ENCODE data around the gene CWF19L1. TPM values are rescaled to one million over a fixed set of nuclear protein-coding genes. Genes with fewer than 3 reads are reported as not detected.

CWF19L1 gene
- total RNA-seq, 2 experiments from 2014 or later, result 47.8 to 51.0 TPM

DNA sequence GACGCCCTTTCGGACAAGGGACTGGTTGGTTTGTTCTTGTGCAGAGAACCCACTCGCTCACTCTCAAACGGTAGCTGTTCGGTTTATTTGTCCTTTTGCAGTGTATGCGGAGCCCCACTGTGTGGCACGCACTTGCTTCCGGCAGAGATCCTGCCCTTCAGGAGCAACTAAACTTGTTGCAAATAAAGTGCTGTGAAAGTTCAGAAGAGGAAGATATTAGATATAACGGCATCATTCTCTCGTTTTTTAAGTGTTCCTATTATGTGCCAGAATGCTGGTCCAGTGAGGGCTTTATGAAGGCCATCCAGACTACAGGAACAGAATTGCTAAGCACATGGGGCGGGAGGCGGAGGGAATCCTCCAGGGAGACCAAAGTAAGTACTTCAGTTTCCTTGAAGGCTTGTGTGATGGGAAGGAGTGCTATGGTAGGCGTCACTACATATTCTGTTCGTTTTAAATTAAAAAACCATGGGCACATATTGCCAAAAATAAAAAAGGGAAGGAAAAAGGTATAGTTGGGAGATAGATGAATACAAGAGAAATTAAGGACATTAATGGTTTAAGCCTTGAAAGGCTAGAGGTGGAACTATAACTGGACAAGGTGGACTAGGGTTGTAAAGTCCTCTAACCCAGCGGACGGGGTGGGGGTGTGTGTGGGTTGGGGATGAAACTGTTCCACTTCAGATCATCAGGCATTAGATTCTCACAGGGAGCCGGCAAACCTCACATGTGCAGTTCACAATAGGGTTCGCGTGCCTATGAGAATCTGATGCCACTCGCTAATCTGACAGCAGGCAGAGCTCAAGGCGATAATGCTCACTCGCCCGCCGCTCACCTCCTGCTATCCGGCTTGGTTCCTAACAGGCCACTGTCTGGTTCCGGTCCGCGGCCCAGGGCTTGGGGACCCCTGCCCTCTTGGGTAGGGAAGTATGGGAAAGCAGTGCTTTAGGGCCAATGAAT lies 80.9 kb downstream of the CWF19L1 start:
- H3K4me3 ChIP-seq (ENCODE audit: low read depth, low read length, poor library complexity, severe bottlenecking), result peak overlapping the region; percentile 90
- H4K20me1 ChIP-seq (ENCODE audit: insufficient read depth, low read length), result peaks cover 6% of the 10 kb centered on the region; the same call in 1 of the 2 replicates
- intact Hi-C loops (cut with micrococcal nuclease; ENCODE audit: unreplicated experiment), result loop anchor here (5.0 to 10.0 kb wide), 2 partner anchors 179 to 188 kb away; partner anchors contain the start of gene DNMBP
- peak overlapping the region; percentile 92 for H3K4me2 ChIP-seq (ENCODE audit: low read length)
- H3K9me3 ChIP-seq (ENCODE audit: low read length), result no peaks in the 10 kb centered on the region
- H2AFZ ChIP-seq (ENCODE audit: low read length), result peak overlapping the region; percentile 85
- peak; percentile 51 for DNase-seq (ENCODE audit: low spot score)
- POLR2A ChIA-PET, result interaction anchor here (0.6 to 1.6 kb wide), 3 partner anchors 9 to 1633 kb away, joined by 3 to 4 read pairs (median 4); no protein-coding TSS in a partner anchor
- H3K4me1 ChIP-seq (ENCODE audit: insufficient read depth, low read length, poor library complexity, severe bottlenecking), result peaks cover 36% of the 10 kb centered on the region
- TF ChIP-seq, protein P1, sequence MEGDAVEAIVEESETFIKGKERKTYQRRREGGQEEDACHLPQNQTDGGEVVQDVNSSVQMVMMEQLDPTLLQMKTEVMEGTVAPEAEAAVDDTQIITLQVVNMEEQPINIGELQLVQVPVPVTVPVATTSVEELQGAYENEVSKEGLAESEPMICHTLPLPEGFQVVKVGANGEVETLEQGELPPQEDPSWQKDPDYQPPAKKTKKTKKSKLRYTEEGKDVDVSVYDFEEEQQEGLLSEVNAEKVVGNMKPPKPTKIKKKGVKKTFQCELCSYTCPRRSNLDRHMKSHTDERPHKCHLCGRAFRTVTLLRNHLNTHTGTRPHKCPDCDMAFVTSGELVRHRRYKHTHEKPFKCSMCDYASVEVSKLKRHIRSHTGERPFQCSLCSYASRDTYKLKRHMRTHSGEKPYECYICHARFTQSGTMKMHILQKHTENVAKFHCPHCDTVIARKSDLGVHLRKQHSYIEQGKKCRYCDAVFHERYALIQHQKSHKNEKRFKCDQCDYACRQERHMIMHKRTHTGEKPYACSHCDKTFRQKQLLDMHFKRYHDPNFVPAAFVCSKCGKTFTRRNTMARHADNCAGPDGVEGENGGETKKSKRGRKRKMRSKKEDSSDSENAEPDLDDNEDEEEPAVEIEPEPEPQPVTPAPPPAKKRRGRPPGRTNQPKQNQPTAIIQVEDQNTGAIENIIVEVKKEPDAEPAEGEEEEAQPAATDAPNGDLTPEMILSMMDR (conservative IDR thresholded peaks at IDR 0.05; ENCODE audit: low read length), result no peak
- TF ChIP-seq EZH2phosphoT487 (IDR thresholded peaks at IDR 0.05; ENCODE audit: borderline replicate concordance, low read depth, low read length), result no peak
- peak overlapping the region; percentile 85 for H3K27ac ChIP-seq (ENCODE audit: low read depth, low read length, poor library complexity, severe bottlenecking)
- peaks cover 77% of the 10 kb centered on the region for H3K79me2 ChIP-seq (ENCODE audit: insufficient read depth, low read depth, low read length)
- H3K36me3 ChIP-seq (ENCODE audit: insufficient read depth, low read length), result peaks cover 62% of the 10 kb centered on the region
- H3K9me2 ChIP-seq (ENCODE audit: insufficient read depth, low read length), result no peaks in the 10 kb centered on the region
- CTCF ChIA-PET (ENCODE audit: unreplicated experiment), result no interaction called here
- TSS peak; percentile 86 for BruUV-seq (replicated peaks)

DNA sequence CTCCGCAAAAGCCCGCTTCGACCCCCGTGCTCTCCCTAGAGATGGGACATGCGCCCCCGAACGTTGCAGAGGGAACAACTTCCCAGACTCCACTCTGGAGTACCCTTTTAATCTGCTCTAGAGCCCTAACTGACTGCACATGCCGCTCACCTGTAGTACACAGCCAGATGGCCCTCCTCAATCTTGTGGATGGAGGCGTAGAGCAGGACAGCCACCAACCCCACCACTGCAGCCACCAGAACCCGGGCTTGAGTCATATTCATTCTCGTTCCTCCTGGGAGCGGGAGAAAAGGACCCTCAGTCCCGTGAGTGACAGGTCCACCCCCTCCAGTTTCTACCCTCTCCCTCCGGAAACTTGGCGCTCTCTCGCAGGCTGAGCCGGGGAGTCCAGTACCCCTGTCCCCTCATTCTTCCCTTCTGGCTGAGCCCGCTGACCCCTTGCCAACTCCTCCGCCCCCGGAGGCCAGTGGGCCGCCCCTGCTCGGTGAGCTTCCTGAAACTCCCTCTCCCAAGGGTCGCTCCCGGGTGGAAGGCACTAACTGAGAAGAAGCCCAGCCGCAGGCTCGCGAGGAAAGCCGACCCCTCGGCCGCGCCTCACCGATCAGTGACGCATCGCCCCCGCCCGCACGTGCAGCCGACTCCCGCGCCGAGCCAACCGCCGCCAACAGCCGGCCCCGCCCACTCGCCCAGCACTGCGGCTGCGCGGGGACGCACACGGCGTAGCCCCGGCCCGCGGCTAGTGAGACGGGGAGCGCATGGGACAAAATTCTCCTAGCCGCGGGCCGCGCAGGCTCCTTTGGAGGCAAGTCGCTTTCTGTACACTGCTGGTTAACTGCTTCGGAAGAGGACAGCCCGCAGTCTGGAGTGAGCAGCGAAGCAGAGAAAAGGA lies 81.8 kb downstream of the CWF19L1 start, which contains the start of gene ERLIN1:
ERLIN1 (minus strand) TSS at position 666 of the 889 bp plus-strand sequence; CDS start at position 263, 403 bp downstream.
- ChIA-PET CTCF (ENCODE audit: unreplicated experiment) (no interaction called here), POLR2A (interaction anchor here (0.6 to 1.4 kb wide), 4 partner anchors 7 to 1633 kb away, joined by 3 to 6 read pairs (median 4); no protein-coding TSS in a partner anchor)
- intact Hi-C loops (cut with micrococcal nuclease; ENCODE audit: unreplicated experiment), result loop anchor here (1.0 to 10.0 kb wide), 4 partner anchors 44 to 189 kb away; partner anchors contain the start of genes CHUK, DNMBP and SCD
- peak; percentile 93 for DNase-seq (ENCODE audit: low spot score)
- Histone ChIP-seq H3K9me2 (ENCODE audit: insufficient read depth, low read length) (no peaks in the 10 kb centered on the region), H3K9me3 (ENCODE audit: low read length) (no peaks in the 10 kb centered on the region), H3K4me1 (ENCODE audit: insufficient read depth, low read length, poor library complexity, severe bottlenecking) (peaks cover 36% of the 10 kb centered on the region), H3K79me2 (ENCODE audit: insufficient read depth, low read depth, low read length) (peaks cover 82% of the 10 kb centered on the region), H3K36me3 (ENCODE audit: insufficient read depth, low read length) (peaks cover 62% of the 10 kb centered on the region), H4K20me1 (ENCODE audit: insufficient read depth, low read length) (peaks cover 6% of the 10 kb centered on the region; the same call in 1 of the 2 replicates), H3K4me3 (ENCODE audit: low read depth, low read length, poor library complexity, severe bottlenecking) (peak within 1 kb of the TSS; percentile 90), H3K27ac (ENCODE audit: low read depth, low read length, poor library complexity, severe bottlenecking) (peak within 1 kb of the TSS; percentile 85), H3K4me2 (ENCODE audit: low read length) (peak within 1 kb of the TSS; percentile 92), H2AFZ (ENCODE audit: low read length) (peak within 1 kb of the TSS; percentile 85)
- TF ChIP-seq EZH2phosphoT487 (IDR thresholded peaks at IDR 0.05; ENCODE audit: borderline replicate concordance, low read depth, low read length), result no peak
- TF ChIP-seq, protein P1 (conservative IDR thresholded peaks at IDR 0.05; ENCODE audit: low read length), result peak; percentile 57
- no TSS peak for BruUV-seq (replicated peaks)
